ENCODE measurements around the gene CC2D2A. TPM values are rescaled to one million over a fixed set of nuclear protein-coding genes. Genes with fewer than 3 reads are reported as not detected.

The CC2D2A gene
- total RNA-seq, 1 experiment from 2014 or later: 10.1 TPM

DNA sequence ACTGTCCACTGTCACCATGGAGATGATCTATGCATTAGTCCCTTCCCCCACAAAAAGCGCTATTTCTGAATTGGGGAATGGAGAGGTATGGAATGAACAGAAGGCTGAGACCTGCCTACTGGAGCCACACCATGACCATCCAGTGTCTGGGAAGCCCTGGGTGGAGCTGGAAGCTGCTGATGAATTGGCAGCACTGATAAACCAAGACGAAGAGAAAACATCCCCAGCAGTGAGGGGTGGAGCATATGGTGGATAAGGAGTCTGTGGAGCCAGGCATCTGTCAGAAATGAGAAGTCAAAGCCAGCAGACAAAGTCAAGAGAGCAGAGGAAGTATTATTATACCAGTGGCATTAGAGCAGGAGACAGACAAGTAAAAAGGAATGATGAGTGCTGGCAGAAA, 13.2 kb downstream of the CC2D2A start:
- H3K27ac ChIP-seq: no peak overlapping the region

DNA sequence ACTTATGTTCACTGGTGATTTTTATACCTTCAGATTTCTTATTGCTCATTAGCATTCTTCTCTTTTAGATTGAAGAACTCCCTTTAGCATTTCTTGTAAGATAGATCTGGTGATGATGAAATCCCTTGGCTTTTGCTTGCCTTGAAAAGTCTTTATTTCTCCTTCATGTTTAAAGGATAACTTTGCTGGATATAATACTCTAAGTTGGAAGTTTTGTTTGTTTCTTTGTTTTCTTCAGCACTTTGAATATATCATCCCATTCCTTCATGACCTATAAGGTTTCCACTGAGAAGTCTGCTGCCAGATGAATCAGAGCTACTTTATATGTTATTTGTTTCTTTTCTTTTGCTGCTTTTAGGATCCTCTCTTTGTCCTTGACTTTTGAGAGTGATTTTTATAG, 18.5 kb downstream of the CC2D2A start:
- Histone ChIP-seq H3K27ac (no peak overlapping the region), H3K27me3 (no peaks in the 10 kb centered on the region), H3K4me3 (no peak overlapping the region), H3K4me1 (no peaks in the 10 kb centered on the region; the same call in 1 of the 2 replicates), H3K36me3 (no peaks in the 10 kb centered on the region; the same call in 1 of the 2 replicates), H3K9me3 (replicated peaks) (peaks cover 9% of the 10 kb centered on the region; the same call in 1 of the 2 replicates)
- no peak for DNase-seq

More for the DNA sequence above, 13.2 kb downstream of the CC2D2A start:
- Histone ChIP-seq H3K9me3 (replicated peaks) (peaks cover under 1% of the 10 kb centered on the region; the same call in 1 of the 2 replicates), H3K36me3 (no peaks in the 10 kb centered on the region; the same call in 1 of the 2 replicates), H3K4me1 (0 out of 2 replicates have a peak, but pooled peaks cover 3% of the 10 kb centered on the region), H3K4me3 (no peak overlapping the region), H3K27me3 (no peaks in the 10 kb centered on the region)
- no peak for DNase-seq

DNA sequence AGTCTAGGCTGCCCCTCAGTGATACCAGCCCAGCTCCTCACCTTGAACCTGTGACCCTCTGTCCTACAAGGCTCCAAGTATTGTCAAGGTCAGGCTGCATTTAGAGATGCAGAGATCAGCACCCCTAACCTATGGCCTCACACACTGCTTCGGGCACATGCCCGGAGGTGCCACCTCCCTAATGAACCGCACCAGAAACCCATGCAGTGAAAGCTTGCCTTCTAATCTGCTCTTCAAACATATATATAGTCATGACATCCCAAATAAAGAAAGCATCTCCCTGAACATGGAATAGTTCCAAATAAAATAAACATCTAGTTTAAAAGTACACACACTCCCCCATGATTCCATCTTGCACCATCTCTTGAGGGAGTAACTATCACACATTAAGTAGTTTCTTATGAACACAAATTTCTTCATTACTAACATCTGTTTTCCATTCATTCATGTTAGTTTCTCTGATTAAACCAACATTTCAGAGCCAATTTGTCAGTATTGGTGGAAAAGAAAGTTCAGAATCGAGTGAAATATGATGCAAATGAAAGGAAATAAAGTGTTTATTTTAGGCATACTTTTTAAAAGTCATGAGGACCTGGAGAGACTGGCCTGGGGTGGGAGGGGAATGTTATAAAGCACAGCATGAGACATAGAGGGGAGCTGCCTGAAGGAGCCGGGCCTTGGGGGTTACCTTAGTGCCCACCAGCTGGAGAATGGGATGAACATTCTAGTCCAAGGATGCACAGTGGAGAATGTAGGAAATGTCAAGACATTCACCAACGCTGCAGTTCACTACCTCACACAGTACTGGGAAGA, 19.2 kb downstream of the CC2D2A start:
- no peak for DNase-seq
- H3K27ac ChIP-seq: no peak overlapping the region

DNA sequence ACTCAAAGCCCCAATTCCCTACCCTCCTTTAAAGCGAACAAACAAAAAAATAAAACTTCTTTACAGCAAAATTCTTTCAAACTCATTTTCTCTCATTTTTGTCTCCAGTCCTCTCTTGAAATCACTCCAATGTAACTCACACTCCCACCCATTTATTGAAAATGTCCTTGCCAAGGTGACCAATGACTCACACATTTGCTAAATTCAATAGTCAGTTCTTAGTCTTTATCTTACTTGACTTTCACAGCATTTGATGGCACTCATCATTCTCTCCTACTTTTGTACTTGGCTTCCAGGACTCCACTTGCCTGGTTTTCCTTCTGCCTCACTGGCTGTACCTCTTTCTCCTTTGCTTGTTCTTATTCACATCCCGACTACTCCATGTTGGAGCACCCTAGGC, 19.9 kb downstream of the CC2D2A start:
- Histone ChIP-seq H3K9me3 (replicated peaks) (peaks cover 9% of the 10 kb centered on the region; the same call in 1 of the 2 replicates), H3K27me3 (no peaks in the 10 kb centered on the region), H3K27ac (no peak overlapping the region), H3K4me3 (no peak overlapping the region), H3K4me1 (peaks cover 6% of the 10 kb centered on the region), H3K36me3 (no peaks in the 10 kb centered on the region; the same call in 1 of the 2 replicates)
- DNase-seq: no peak

More for the DNA sequence above, 19.2 kb downstream of the CC2D2A start:
- Histone ChIP-seq H3K9me3 (replicated peaks) (peaks cover 9% of the 10 kb centered on the region; the same call in 1 of the 2 replicates), H3K4me3 (no peak overlapping the region), H3K27me3 (no peaks in the 10 kb centered on the region), H3K36me3 (no peaks in the 10 kb centered on the region; the same call in 1 of the 2 replicates), H3K4me1 (peaks cover 6% of the 10 kb centered on the region)

DNA sequence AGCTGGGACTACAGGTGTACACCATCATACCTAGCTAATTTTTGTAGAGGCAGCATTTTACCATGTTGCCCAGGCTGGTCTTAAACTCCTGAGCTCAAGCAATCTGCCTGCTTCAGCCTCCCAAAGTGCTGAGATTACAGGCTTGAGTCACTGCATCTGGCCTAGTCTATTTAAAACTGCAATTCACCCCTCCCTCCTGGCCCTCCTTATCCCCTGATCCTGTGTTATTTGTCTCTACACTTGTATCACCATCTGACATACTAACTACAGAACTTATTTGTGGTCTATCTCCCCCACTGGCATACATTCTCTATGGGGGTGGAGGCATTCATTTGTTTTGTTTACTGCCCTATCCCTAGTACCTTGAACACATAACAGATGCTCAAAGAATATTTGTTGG, 23.7 kb downstream of the CC2D2A start:
- Histone ChIP-seq H3K36me3 (no peaks in the 10 kb centered on the region), H3K4me1 (peaks cover 30% of the 10 kb centered on the region), H3K27ac (no peak overlapping the region), H3K9me3 (replicated peaks) (peaks cover 3% of the 10 kb centered on the region; the same call in 1 of the 2 replicates), H3K27me3 (no peaks in the 10 kb centered on the region), H3K4me3 (no peak overlapping the region)
- no peak for DNase-seq

DNA sequence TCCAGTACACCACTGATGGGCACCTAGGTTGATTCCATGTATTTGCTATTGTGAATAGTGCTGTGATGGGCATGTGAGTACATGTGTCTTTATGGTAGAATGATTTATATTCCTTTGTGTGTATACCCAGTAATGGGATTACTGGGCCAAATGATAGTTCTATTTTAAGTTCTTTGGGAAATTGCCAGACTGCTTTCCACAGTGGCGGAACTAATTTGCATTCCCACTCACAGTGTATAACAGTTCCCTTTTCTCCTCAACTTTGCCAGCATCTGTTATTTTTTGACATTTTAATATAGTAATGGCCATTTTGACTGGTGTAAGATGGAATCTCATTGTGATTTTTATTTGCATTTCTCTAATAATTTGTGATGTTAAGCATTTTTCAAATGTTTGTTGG, 25.9 kb downstream of the CC2D2A start:
- Histone ChIP-seq H3K36me3 (no peaks in the 10 kb centered on the region), H3K27me3 (no peaks in the 10 kb centered on the region), H3K4me3 (no peak overlapping the region), H3K4me1 (peaks cover 42% of the 10 kb centered on the region), H3K27ac (peak overlapping the region; percentile 89), H3K9me3 (replicated peaks) (no peaks in the 10 kb centered on the region; the same call in 1 of the 2 replicates)
- peak; percentile 62 to 79 for DNase-seq

DNA sequence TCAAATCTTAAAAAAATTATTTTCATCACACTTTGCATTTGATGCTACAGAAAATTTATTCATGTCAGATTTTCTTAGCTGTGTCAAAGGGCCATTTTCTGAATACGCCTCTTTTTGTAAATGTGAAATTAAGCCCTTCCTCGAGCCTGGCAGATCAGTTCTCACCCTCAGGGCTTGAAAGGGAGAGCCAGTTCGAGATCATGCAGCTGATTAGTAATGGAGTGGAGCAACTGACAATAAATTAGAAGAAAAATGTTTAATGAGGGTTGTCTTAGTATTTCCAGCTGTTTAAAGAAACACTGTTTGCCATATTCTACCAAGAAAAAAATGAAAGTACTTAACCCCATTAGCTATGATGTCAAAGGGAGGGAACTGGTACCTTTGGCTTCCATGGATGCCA, 28.7 kb downstream of the CC2D2A start:
- peak; percentile 62 to 76 for DNase-seq
- H3K4me1 ChIP-seq: peaks cover 40% of the 10 kb centered on the region
- no peaks in the 10 kb centered on the region; the same call in 1 of the 2 replicates for H3K9me3 ChIP-seq (replicated peaks)
- peak overlapping the region; percentile 42 for H3K27ac ChIP-seq
- no peaks in the 10 kb centered on the region for H3K36me3 ChIP-seq
- no peaks in the 10 kb centered on the region for H3K27me3 ChIP-seq
- no peak overlapping the region for H3K4me3 ChIP-seq

GRCh38 chr4:15500701-15501100, 31.0 kb downstream of the CC2D2A start:
- no peaks in the 10 kb centered on the region; the same call in 1 of the 2 replicates for H3K9me3 ChIP-seq (replicated peaks)
- no peak overlapping the region for H3K27ac ChIP-seq
- no peaks in the 10 kb centered on the region for H3K36me3 ChIP-seq
- H3K4me1 ChIP-seq: peaks cover 31% of the 10 kb centered on the region
- no peak for DNase-seq
- H3K4me3 ChIP-seq: no peak overlapping the region
- no peaks in the 10 kb centered on the region for H3K27me3 ChIP-seq

DNA sequence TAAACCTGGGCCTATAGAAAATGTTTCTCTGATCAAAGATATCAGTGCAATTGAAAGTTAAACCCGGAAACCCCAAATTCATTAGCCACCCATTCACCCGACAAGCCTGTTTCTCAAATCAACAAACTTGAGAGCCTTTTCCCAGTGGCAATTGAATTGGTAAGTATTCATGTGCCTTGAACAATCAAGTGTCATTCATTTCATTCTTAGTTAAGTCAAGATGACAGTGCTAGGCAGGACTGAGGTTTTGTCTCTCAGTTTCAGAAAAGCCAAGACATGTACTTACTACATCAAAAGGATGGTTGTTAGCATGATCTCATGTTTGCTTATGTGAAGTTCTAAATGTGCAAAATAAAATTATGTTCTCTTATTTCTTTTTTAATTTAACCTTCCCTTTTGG, 32.3 kb downstream of the CC2D2A start:
- DNase-seq: no peak
- no peak overlapping the region for H3K27ac ChIP-seq
- H3K4me1 ChIP-seq: peaks cover 21% of the 10 kb centered on the region
- no peaks in the 10 kb centered on the region; the same call in 1 of the 2 replicates for H3K9me3 ChIP-seq (replicated peaks)
- no peaks in the 10 kb centered on the region for H3K36me3 ChIP-seq
- H3K4me3 ChIP-seq: no peak overlapping the region
- no peaks in the 10 kb centered on the region for H3K27me3 ChIP-seq

- Histone ChIP-seq H3K9me3 (replicated peaks) (no peaks in the 10 kb centered on the region; the same call in 1 of the 2 replicates), H3K27ac (no peak overlapping the region), H3K4me3 (no peak overlapping the region), H3K27me3 (no peaks in the 10 kb centered on the region), H3K36me3 (no peaks in the 10 kb centered on the region), H3K4me1 (peaks cover 21% of the 10 kb centered on the region)
- DNase-seq: no peak
These were observed 32.7 kb downstream of the CC2D2A start for GRCh38 chr4:15502384-15502783.

DNA sequence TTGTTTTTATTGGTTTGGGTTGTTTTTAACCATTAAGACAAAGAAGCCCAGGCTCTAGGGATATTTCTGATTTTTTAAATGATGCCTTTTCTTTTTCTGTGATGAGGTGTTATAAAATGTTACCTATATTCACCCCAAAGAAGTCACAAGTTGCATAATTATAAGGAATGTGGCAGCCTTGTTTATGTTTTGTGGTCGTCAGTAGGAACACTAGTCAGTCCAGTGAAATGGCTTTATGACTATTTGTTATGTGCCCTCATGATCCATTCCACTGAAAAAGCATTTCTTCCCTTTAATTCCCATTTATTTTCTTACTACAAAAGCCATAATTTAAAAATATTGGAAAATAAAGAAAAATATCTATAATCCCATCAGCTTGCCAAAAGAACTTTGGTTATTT, 34.4 kb downstream of the CC2D2A start:
- no peak overlapping the region for H3K27ac ChIP-seq
- H3K36me3 ChIP-seq: no peaks in the 10 kb centered on the region
- H3K9me3 ChIP-seq (replicated peaks): no peaks in the 10 kb centered on the region
- no peak overlapping the region for H3K4me3 ChIP-seq
- peaks cover 6% of the 10 kb centered on the region for H3K4me1 ChIP-seq
- H3K27me3 ChIP-seq: no peaks in the 10 kb centered on the region
- DNase-seq: no peak

GRCh38 chr4:15506464-15506863, 36.8 kb downstream of the CC2D2A start:
- Histone ChIP-seq H3K9me3 (replicated peaks) (no peaks in the 10 kb centered on the region), H3K36me3 (peaks cover 2% of the 10 kb centered on the region; the same call in 1 of the 2 replicates), H3K27me3 (no peaks in the 10 kb centered on the region), H3K27ac (no peak overlapping the region), H3K4me1 (no peaks in the 10 kb centered on the region), H3K4me3 (no peak overlapping the region)
- DNase-seq: no peak

DNA sequence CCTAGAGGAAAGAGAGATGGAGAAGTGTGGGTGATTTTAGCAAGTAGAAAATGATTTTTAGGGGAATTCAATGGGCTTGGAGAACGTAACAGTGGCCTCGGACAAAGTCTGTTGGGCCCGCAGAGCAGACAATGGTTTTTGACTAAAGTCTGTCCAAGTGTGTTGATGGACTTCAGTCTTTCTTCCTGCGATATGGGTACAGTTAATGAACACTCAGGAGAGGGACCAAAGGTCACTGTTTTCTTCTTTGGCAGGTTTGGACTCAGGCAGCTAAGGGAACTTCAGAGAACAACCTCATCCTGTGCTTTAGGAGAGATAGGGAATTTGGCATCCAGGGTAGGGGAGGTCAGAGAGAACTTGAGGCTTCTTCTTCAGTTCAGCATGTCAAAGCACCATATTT, 38.0 kb downstream of the CC2D2A start:
- no peak overlapping the region for H3K27ac ChIP-seq
- DNase-seq: no peak
- no peaks in the 10 kb centered on the region for H3K9me3 ChIP-seq (replicated peaks)

DNA sequence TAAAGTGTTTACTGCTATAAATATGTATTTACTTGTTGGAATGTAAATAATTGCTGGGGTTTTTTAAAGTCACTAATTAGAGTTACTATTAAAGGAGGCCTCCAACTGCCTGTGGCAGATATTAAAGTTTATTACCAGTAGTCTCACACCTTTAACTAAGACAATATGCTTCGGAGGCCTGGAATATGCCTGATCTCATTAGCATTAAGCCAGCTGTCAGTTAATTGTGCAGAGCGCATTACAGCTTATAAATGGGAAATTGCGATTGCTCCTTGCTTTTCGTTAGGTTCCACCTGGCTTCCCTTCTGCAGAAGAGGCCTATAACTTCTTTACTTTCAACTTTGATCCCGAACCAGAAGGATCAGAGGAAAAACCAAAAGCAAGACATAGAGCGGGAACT, 41.3 kb downstream of the CC2D2A start:
- H3K4me3 ChIP-seq: no peak overlapping the region
- no peak for DNase-seq
- peaks cover 11% of the 10 kb centered on the region for H3K36me3 ChIP-seq
- H3K27me3 ChIP-seq: no peaks in the 10 kb centered on the region
- no peaks in the 10 kb centered on the region for H3K4me1 ChIP-seq
- no peaks in the 10 kb centered on the region for H3K9me3 ChIP-seq (replicated peaks)
- H3K27ac ChIP-seq: no peak overlapping the region

More for the DNA sequence above, 38.0 kb downstream of the CC2D2A start:
- H3K27me3 ChIP-seq: no peaks in the 10 kb centered on the region
- peaks cover 2% of the 10 kb centered on the region; the same call in 1 of the 2 replicates for H3K36me3 ChIP-seq
- no peak overlapping the region for H3K4me3 ChIP-seq
- no peaks in the 10 kb centered on the region for H3K4me1 ChIP-seq

DNA sequence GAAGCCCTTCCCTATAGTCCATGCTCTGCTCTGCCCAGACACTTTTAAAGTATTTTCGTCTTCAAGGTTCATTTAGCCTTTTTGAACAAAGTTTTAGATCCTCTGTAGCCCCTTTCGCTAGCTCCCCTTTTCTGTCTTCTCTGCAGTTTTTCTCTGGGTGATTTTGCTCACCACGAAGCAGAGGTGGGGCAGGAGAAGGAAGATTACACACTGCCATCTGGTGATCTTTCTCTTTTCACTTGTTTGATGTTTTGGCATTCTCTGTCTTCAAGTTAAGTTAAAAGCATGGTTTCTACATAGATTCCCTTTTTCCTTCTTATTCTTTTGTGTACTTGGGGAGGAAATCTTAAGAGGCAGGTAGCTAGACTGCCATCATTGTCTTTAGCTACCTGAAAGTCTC, 43.9 kb downstream of the CC2D2A start:
- Histone ChIP-seq H3K9me3 (replicated peaks) (peaks cover 4% of the 10 kb centered on the region; the same call in 1 of the 2 replicates), H3K27me3 (no peaks in the 10 kb centered on the region), H3K4me3 (no peak overlapping the region), H3K27ac (no peak overlapping the region), H3K4me1 (no peaks in the 10 kb centered on the region), H3K36me3 (peaks cover 17% of the 10 kb centered on the region)
- DNase-seq: no peak
